T follicular helper cell (primary cell): ENCODE data around the gene HMCN2.
"Not testable (repeated sequence)": the region's sequence is repeated elsewhere in the genome, so short reads cannot be mapped to it uniquely, and the experiment has no call there.

ENCODE experiments used
- DNase-seq: peaks from one replicate; pipeline ENCODE4 v3.0.0-alpha.2; 2020; ENCODE audit warnings: low read depth

HMCN2 gene

DNA sequence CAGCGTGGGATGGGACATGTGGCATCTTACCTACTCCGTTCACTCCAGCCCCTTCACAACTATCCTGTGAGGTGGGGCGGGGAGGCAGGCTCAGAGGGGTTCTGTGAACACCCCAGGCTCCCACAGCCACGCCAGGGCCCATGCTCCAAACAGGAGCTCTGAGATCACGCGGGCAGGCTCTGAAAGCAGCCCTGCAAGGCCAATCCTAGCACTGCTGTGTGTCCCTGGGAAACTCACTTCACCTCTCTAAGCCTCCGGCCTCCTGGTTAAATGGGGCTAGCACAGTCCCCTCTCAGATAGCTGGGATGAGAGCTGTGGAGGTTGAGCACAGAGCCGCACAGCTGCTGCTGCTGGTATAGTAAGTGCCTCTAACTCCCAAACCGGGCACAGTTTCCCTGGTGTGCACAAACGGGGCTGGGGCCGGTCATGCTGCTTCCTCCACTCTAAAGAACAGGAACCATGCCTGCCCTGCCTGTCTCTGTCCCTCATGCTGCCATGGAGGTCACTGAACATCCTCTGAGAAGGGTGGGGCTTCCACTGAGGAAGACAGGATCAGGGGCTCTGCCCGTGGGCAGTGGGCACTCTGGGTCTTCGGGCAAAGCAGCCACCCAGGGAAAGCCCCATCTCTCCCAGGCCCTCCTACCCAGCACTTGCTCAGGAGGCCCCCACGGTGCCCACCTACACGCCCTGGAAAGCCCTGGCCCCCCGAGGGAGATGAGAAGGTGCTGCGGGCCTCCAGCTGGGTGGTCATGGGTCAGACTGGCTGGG is 166.2 kb downstream of the HMCN2 start:
- DNase-seq: no peak

- no peak for DNase-seq
Observed at GRCh38 chr9:130432362-130432761, 166.8 kb downstream of the HMCN2 start.

DNA sequence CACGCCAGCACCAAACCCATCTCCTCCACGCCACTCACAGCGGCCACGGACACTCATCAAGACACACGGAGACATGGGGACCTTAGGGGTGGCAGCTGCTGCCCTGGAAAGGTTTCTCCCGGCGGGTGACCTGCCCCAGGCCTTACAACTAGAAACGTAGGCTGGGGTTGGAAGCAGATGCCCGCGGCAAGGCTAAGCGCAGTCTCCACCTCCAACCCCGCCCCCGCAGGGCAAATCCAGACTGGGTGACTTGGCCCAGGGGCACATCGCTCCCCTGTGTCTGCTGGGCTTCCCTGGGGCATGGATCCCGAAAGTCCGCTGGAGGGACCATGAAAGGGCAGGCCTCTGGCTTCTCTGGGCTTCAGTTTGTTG is 167.2 kb downstream of the HMCN2 start:
- DNase-seq: no peak

GRCh38 chr9:130433168-130433946 is 167.8 kb downstream of the HMCN2 start:
- DNase-seq: no peak

- DNase-seq: no peak
Observed at GRCh38 chr9:130433947-130434262, 168.3 kb downstream of the HMCN2 start.

DNA sequence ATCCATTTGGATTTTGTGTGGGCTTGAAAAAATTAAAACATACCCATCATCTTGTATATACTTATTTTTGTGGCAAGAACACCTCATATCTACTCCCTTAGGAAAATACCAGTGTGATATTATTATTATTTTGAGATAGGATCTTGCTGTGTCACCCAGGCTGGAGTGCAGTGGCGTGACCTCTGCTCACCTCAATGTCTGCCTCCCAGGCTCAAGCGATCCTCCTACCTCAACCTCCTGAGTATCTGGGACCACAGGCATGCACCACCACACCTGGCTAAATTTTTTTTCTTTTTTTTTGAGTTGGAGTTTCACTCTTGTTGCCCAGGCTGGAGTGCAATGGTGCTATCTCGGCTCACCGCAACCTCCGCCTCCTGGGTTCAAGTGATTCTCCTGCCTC is 169.1 kb downstream of the HMCN2 start:
- not testable (repeated sequence) for DNase-seq

- DNase-seq: no peak
Observed at GRCh38 chr9:130437011-130437789, 171.6 kb downstream of the HMCN2 start.

- no peak for DNase-seq
Observed at GRCh38 chr9:130438382-130438981, 172.9 kb downstream of the HMCN2 start.

DNA sequence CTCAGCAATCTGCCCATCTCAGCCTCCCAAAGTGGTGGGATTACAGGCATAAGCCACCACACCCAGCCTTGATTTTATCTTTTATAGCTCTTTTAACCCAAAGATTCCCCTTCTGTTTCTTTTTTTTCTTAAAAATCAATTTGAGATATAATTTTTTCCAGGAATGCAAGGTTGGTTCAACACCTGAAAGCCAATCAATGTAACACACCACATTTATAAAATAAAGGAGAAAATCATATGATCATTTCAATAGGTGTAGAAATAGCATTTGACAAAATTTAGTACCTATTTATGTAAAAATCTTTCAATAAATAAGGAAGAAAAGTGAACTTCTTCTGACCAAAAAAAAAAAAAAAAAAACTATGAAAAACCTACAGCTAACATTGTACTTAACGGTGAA is 175.5 kb downstream of the HMCN2 start:
- DNase-seq: no peak

GRCh38 chr9:130442746-130443455 is 177.3 kb downstream of the HMCN2 start:
- DNase-seq: no peak

DNA sequence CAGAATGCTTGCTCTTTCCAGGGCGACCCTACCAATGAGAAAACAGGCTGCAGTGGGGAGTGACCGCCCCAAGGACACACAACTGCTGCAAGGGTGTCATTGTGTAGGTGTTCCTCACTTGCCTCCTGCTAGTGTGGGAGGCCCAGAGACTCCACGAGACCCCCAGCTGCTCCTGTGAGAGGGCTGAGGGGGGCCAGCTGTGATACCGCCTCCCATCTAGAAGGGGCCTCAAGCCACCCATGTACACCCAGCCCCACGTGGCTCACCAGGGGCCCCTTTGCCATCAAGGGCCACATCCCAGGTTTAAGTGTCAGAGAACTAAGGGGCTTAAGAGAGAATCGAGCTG is 177.9 kb downstream of the HMCN2 start:
- no peak for DNase-seq

DNA sequence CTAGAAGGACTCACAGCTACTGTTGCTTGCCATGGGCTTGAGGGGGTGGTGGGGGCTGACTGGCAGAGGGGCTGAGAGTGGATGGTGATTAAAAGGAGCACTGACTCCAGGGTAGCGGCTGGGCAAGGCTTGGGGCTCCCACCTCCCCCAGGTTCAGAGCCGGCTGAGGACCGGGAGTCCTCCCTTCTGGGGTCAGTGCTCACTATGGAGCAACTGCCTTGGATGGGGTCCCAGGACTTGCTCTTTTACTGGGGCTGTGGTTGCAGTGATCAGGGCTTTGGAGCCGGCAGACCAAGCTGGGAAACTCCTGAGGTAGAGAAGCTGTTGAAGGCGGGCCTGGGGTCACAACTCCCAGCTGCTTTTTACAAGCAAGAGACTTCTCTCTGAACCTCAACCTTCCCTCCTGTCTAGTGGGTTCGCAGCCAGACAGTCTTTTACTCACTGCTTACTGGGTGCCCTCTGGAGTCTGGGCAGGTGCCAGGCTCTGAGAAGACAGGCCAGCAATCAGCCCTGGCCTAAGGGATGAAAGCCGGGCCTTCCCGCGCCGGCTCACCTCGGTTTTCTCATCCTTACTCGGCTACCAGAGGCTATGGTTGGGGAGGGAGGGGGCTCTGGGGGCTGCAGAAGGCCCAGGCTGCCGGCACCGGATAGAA is 178.4 kb downstream of the HMCN2 start:
- DNase-seq: no peak

DNA sequence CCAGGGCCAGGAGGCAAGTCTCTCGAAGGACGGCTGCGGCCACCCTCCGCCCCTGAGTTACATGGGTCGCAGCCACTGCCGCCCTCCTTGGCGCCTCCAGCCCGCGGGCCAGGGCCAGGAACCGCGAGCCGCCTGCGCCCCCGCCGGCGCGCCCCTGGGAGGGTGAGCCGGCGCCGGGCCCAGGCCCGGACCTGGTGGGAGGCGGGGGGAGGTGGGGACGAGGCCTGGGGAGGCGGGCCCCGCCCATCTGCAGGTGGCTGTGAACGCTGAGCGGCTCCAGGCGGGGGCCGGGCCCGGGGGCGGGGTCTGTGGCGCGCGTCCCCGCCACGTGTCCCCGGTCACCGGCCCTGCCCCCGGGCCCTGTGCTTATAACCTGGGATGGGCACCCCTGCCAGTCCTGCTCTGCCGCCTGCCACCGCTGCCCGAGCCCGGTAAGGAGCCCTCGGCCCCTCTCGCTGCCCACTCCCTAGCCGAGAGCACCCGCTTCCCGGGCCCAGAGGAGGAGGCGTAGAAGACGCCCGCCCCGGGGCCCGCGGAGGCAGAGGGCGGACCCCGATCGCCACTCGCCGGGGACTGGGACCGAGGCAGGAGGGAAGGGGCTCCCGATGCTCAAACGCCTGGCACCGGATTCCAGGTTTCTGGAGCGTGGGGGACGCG is 179.1 kb downstream of the HMCN2 start, which contains the start of gene ASS1:
TSS of gene ASS1 (plus strand) at position 397 of the 657 bp plus-strand sequence. CDS start 7,268 bp downstream, outside the sequence.
- DNase-seq: peak; percentile 25

DNA sequence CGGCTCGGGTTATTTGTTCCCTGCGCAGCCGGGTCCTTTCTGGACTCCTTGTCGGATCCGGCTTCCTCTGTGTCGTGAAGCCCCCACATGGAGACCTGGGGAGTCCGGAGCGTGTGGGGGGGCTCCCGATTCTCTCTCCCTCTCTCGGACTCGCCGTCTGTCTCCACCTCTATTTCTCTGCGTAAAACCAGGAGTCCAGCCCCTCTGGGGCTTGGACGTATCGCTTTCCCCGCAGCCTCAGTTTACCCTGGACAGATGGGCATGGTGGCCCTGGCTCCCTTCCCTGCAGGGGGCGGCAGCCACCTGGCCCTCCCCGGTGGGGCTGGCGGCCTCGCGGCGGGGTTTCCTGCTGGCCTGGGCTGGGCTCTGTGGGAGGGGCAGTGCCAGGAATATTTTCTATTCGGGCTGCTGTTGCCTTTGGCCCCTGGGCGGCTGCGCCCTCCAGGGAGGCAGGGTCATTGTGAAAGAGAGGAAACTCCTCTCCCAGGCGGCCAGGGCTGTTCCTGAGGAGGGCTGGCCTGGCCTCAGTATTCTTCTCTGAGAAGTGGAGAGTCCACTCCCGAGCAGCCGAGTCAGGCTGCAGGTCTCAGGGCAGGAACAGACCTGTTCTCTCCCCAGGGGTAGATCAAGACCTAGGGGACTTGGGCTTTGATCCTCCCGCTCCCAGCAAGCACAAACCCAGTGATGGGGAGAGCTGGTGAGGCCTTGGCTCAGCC is 179.9 kb downstream of the HMCN2 start:
- DNase-seq: no peak

DNA sequence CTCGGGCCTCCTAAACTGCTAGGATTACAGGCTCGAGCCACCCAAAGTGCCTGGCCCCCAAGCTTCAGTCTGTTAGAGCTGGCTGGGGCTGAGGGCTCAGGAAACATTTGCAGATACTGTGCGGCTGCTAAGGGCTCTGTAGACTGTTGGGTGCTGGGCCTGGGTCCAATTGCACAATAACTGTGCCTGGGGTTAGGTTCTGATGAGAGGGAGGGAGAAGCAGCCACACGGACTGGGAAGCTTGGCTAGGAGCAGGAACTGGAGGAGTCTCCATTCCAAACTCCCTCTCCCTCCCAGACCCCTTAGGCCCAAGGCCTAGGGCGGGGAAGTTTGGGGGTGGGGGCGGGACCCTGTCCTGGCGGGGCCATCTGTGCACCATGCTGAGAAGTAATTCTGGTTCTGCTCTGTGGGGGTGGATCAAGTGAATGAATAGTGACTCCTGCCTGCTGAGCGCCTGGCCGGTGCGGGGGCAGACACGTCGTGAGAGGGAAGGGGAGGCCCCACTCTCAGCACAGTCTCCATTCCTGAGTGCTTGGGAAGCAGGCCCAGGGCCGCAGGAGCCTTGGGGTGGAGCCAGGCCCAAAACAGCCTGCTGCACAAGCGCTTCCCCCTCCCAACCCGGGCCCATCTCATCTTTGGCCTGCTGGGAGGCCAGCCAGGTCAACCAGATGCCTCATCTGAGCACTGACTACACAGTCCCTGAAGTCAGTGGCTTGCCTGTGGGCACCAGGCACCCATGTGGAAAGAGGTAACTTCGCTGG is 180.7 kb downstream of the HMCN2 start:
- DNase-seq: no peak

GRCh38 chr9:130447193-130447816 is 181.7 kb downstream of the HMCN2 start:
- DNase-seq: no peak

- no peak for DNase-seq
Observed at GRCh38 chr9:130448035-130448624, 182.6 kb downstream of the HMCN2 start.
